Measurements from ENCODE around the gene ALK.

The ALK gene

DNA sequence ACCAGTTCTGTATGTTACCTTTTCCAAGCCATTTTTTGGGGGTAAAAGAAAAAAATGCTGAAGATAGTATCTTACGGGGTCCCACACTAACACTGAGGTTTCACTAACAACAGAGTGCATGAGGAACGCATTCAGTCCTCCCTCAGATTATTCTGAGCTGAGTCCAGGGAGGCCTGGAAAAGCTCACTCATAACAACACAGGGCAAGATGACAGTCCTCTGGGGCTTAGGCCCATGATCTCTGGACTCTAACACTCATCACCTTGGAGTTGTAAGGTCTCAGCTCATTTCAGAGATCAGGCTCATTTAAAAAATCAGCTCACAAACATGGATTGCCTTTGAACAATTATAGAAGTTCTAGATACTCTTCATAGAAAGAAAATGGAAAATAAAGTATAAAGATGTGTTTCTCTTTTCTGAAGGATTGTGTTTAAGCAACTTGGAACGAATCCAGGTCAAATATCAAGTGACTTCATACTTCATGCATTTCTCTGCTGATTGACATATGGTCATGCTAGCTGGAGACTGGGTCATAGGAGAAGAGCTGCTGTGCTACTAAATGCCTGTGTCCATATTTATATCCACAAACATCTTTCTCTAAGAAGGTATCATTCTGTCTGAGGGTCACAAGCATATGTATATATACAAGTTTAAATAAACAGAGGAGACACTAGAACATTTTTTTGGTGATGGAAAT, 265.8 kb downstream of the ALK start:
- DNase-seq (ENCODE audit: low spot score): no peak

DNA sequence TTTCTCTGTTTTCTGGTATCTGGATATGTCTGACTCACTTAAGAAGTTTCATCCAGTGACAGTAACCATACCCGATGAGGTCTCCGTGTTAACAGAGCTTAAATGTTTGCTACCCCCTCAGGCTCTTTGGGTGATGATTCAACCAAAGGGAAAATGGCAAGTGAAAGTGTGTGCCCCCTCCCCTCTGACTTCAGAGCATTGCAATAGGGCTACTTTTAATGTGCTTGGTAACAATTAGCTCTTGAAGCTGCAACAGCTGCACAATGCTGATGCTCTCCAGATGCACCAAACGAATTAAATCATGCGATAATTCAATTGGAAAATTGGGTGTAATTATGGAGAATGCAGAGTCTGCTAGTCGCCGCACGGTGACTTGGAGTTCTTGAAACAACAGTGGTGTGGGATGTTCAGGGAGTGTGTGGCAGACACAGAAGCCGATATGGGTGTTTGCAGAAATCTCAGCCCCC, 270.7 kb downstream of the ALK start:
- DNase-seq (ENCODE audit: low spot score): no peak

DNA sequence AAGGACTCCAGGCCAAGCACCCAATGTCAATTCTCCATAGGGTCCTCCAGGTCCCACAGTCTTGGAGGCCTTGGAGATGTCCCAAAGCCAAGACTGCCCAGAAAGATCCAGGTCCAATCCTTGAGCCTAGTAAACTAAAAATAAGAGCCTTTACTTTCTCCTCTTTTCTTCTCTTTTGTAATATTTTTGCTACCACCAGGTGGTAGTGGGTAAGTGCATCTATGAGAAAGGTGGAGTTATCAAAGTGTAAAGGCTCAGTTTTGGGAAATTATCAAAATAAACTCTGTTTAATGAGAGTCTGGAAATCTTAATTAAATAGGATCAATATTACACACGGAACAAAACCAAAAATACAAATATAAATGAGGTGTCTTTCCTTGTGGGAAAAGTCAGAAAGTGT, 276.4 kb downstream of the ALK start:
- no peak for DNase-seq (ENCODE audit: low spot score)

DNA sequence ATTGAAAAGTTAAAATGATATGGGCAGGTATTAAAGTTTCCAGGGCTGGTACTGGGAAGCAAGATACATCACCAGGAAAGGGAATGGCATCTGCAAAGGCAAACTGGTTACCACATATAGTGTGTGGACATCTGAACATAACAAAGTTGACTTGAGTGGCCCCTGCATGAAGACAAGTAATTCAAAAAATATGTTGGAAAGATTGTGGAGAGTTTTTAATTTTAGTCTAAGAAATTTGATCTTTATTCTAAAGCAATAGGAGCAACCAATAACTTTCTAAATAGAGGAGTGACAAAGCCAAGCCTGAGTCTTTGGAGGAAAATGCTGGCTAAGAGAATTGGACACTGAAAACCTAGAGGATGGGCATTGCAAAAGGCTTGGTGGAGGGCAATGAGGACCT, 278.2 kb downstream of the ALK start:
- no peak for DNase-seq (ENCODE audit: low spot score)

DNA sequence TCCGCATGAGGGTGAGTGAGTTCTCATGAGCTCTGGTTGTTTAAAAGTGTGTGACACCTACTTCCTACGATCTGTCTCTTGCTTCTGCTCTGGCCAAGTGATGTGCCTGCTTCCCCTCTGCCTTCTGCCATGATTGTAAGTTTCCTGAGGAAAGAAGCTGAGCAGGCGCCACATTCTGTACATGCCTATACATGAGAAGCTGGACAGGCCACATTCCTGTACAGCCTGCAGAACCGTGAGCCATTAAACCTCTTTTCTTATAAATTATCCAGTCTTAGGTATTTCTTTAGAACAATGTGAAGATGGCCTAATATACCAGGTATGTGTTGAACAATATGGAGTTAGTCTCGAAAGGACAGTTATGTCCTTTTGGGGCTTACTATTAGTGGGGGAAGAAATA, 281.0 kb downstream of the ALK start:
- no peak for DNase-seq (ENCODE audit: low spot score)

DNA sequence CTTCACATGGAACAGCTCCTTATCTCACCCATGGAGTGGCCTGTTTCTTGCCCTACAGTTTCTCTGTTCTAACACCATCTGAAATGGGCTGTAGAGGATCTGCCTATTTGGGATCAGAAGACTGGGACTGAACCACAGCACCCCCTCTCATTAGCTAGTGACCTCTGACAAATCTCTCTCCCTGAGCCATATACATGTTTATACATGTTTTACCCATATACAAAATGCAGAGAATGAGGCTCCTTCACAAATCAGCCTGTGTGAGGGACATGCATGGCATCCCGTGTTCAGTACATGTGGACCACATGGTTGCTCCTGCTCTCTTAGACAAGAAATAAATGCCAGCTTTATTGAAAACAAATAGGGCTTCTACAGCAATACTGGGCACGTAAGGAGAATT, 282.7 kb downstream of the ALK start:
- no peak for DNase-seq (ENCODE audit: low spot score)

DNA sequence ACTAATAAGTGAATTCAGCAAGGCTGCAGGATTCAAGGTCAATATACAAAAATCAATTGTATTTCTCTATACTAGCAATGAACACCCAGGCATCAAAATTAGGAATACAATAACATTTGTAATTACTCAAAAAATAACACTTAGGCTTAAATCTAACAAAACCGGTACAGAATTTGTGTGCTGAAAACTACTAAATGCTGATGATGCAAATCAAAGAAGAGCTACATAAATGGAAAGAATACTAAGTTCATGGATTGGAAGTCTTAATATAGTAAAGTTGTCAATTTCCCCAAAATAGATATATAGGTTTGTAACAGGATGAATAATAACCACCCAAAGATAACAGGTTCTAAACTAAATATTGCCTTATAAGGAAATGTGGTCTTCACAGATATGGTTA, 286.5 kb downstream of the ALK start:
- DNase-seq (ENCODE audit: low spot score): no peak

DNA sequence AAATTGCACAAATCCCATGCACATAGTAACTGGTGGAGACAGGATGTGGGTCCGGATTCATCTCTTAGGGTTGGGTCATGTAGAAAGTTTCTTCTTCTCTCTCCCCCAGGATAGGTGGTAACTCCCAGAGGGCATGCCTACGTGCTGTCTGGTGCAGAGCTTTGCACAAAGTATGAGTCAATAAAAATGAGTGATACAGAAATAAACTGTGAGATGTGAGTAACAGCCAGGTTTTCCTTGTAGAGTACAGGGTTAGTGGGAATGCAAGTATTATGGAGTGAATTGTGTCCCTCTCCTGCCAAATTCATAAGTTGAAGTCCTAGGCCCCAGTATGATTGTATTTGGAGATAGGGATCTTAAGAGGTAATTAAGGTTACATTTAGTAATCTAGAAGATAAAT, 289.4 kb downstream of the ALK start:
- no peak for DNase-seq (ENCODE audit: low spot score)

DNA sequence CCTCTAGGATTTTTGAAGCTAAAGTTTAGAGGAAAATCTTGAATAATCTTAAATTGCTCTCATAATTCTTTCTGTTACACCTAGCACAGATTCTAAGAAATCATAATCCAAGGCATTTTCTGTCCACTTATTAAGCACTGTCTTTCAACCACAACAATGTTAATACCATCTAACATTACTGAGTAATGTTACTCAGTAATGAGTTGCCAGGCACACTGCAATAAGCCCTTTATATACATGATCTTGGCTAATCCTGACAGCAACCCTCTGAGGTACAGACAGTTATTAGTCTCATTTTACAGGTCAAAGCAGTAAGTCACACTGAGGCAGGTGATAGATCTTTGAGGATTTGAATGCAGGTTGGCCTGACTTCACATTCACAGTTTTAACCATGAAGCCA, 291.9 kb downstream of the ALK start:
- no peak for DNase-seq (ENCODE audit: low spot score)

DNA sequence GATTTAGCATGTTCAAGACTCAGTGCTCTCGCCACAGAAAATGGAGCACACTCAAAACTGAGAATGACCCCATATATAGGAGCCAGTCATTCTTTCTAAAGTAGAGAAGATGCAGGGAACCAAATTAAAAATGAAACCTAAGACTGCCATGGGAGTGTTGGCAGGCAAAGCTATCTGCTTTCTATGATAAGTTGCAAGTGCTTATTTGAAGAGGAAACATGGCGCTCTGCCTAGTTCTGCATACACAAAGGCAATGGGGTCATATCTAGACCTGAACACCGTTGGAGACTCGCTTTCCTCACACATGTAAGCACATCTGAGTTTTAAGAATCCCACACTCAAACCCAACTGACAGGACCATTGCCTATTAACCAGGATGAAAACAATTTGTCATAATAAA, 292.5 kb downstream of the ALK start:
- DNase-seq (ENCODE audit: low spot score): no peak

DNA sequence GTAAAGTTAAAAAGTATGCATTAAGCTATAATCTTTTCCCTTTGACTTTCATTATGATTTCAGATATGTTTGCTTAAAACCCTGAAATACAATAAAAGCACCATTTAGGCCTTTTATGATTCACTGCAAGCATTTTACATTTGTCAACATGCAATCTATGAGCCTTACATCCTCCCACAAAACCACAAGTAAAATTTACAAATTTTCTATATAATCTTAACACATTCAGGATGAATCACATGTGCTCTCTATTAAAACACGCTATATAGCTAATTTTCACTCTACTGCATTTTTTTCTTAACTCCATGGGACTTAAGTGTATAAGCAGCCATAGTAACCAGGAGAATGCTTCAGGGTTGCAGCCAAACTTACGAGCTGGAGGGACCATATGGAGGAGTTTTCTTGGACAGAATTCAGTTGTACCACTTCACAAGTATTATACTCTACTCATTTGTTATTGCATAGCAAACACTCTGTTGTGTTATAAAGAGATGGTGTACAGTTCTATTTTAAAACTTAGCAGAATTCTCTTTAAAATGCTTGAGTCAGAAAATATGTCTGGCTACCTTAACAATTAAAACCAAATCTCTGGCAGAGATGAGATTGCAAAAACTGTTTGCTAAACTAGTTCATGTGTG, 293.2 kb downstream of the ALK start:
- DNase-seq (ENCODE audit: low spot score): no peak

DNA sequence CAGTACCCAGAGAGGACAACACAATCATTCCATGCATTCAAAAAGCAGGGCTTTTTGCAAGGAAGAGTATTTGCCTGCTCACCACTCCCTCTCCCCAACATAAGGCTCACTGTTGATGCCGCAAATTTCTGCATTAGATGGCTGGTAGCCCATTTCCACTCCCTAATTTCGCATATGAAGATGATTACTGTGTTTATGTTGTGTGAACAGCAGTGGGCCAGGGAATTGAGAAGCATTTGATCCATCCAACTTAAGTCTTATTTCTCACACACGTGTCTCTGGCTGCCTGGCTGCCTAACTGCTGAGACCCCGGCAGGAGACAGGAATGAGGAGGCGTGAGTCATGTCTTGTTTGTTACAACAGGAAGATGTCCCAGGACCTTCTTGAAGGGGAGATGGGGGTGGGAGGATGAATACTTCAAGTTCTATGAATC, 294.1 kb downstream of the ALK start:
- no peak for DNase-seq (ENCODE audit: low spot score)

DNA sequence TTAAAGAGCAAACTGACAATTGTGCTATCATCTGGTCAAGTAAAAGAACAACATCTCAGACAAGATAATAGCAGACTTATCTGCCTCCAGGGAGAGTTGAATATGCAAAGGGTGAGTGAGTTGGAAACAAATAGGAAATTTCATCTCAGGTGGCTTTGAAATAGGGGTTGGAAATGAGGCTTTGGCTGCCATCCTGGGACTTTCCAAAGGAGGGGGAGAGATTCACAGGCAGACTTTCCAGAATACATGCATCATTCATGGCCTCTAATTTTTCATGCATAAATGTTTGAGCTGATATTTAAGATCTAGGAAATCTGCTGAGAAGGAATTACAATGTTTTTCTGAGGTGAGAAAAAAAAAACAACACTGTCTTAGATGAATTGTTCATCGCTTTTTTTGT, 300.5 kb downstream of the ALK start:
- DNase-seq (ENCODE audit: low spot score): no peak

DNA sequence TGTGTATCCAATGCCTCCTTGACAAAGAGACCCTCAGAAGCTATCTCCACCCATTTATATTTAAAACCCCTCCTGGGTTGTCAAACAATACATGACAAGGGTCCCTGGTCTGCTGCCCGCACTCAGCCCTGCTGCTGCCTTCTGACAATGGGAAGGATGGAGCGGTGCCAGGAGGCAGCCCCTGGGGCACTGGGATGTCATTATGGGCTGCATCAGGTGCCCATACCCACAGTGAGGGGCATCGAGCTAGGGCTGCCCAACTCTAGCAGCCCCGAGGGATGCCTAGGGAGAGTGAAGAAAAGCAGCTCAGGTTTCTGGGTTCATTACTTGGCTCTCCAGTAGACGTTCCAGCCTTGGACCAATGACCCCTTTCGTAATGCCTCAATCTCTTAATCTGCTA, 301.7 kb downstream of the ALK start:
- no peak for DNase-seq (ENCODE audit: low spot score)

DNA sequence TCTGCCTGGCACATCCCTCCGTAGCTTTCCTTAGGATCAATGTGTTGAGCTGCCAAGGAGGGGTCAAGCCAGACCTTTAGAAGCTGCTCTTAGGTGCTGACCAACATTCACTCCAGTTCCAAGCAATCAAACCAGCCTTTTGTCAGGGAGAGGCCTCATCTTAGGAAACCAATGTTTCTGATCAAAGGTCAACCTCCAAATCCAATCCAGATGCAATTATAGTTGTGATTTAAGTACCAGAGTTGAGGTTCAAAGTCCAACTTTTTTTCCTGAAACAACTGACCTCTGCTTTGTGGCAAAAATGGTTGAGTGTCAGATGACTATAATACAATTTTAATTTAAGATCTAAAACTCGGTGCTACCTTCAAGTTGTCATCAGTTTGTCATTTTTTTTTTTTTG, 303.4 kb downstream of the ALK start:
- no peak for DNase-seq (ENCODE audit: low spot score)

DNA sequence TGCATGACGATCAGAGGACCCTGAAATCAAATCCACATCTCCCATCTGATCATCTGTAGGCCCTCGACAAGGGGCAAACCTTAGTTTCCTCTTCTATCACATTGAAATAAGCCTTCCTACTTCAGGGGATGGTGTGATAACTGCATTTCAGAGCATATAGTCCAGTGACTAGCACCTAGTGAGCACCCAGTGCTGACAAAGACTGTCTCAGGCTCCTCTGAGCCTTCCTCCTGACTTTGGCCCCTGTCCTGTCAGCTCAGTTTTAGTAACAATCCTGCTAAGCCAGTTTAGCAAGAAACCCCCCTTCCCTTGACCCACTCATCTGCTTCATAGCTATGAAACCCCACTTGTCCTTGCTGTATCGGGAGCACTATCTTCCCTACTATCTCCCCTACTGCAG, 304.0 kb downstream of the ALK start:
- no peak for DNase-seq (ENCODE audit: low spot score)

DNA sequence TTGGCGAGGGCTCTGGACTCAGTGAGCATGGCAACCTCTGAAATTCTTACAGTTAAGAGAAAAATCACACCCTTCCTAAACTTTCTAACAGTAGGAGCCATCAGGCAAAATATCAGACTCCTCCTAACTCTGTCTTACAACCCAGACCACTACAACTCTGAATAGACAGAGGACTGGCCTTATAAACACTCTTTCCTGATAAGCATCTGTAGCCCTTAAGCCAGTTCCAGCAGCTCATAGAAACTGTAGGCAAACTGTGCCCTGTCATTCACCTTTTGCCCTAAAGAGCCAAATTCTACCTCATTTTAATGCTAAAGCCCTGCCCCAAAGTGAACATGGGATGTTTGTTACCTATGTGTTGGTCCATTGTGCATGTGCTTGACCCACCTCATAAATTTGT, 304.8 kb downstream of the ALK start:
- DNase-seq (ENCODE audit: low spot score): no peak

DNA sequence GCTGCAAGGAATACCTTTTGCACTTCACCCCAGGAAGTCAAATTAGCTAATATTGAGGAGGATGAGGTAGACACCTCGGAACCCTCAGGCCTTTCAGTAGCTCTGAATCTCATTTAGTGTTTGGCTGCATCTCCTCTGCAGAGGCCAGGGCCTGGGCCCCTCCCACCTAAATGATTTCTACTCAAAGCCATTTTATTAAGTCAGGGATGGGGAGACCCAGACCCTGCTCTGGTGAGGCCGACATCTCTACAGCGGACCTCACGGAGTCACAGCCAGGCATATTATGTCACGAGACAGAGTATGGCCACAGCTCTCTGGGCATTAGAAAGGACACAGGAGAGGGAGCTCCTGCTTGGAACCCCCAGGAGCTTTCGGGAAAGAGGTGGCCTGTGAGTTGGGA, 305.5 kb downstream of the ALK start:
- no peak for DNase-seq (ENCODE audit: low spot score)

DNA sequence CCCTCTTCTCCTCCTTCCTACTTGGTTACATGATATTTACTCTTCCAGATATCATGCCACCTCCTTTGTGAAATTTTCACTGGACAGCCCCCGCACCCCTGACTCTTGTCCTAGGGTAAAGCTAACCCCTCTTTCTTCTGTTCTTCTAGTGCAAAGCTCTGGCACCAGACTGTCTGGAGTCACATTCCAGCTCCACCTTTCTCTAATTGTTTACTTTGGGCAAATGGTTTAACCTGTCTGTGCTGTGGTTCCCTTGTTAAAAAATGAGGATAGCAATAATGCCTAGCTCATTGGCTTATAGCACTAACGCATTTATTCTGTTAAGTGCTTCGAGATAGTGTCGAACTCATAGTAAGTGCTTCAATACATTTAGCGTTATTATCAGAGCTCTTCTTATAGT, 306.2 kb downstream of the ALK start:
- DNase-seq (ENCODE audit: low spot score): no peak

DNA sequence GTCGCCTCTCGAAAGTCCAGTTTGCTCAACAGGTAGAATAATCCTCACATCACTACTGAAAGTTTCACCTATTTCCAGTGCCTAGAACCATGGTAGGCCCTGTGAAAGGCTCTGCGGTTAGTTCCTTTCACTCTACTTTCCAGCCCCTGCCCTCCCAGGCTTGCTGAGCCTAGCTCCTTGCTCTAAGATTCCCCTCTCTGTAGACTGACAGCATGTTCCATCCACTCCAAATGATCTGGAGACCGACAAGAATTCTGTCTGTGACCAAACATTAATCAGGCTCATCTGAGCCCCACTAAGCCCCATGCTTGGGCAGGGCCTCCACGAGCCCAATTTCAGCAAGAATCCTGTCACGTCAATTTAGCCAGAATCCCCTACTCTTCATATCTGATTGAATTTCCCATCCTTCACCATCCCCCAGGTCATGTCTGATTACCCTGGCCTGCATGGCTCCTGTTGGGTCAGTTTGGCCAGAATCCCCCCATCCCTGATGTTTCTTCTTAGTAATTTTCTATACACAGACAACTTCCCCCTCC, 307.0 kb downstream of the ALK start:
- no peak for DNase-seq (ENCODE audit: low spot score)

DNA sequence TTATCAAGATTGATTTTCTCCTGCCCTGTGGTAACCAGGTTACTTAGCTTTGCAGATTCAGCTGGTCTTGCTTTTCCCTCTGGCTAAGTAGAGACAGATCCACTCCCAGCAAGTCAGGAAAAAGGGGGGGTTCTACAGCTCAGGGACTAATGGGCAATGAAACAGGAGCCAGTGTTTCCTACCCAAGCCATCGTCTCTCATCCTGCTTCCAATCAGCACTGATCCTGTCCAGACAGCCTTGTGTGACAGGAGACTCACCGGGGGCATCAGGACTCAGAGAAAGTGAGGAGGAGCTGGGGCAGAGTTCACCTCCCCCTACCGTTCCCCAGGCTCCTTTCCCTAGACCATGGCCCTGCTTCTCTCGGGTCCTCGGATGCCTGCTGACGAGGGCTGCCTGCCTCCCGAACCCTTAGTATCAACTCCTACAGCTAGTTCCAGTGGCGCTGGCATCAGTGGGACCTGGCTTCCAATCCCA, 307.6 kb downstream of the ALK start:
- DNase-seq (ENCODE audit: low spot score): no peak

DNA sequence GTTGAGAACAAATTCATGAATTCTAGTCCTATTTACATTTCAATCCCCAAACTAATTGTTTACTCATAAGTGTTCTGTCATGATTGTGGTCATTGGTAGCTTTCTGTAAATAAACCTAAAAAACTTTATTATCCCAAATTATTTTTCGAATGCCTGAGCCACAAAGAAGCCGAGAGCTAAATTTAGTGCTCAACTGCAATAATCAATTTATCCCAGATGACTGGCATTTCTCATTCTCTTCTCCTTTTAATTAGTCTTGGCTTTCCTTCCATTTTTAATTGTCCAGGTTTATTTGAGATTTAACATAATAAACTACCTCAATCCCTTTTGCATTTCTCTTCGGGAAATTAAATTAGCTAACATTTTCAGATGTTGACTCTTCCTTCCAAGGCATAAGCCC, 308.3 kb downstream of the ALK start:
- DNase-seq (ENCODE audit: low spot score): no peak

DNA sequence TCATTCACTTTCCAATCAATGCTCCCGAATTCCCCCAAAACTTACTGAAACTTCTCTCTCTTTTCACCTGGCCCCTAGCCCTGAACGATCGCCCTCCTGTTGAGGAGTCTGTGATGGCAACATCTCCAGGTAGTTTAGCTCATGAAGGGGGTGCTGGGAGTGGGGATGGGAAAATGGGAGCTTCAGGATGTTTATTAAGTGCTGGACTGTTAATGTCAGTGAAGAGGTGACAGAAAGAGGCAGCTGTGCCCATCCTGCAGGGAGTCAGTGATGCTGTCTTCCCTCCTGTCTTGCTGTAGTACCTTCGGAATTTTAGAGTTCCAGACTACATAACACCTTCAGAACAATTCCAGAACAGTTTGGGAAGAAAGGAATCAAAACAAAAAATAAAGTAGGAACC, 308.8 kb downstream of the ALK start:
- DNase-seq (ENCODE audit: low spot score): no peak

DNA sequence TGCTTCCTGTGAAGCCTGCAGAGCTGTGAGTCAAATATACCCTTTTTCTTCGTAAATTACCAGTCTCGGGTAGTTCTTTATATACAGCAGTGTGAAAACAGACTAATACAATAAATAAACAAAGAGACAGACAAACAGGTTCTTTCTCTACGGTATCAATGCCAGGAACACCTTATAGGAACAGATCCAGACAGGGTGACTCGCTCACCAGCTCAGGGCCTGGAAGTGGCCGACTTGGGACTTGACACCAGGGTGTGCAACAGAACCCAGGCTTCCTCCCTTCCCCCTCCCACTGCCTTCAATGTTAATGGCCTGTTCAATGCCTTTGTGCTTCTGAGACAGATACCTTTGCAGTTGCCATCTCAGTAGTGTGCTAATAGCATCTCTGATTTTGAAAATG, 309.5 kb downstream of the ALK start:
- no peak for DNase-seq (ENCODE audit: low spot score)
